Fibroblast of skin of scalp (primary cell): ENCODE data around the gene DVL1. TPM values are rescaled to one million over a fixed set of nuclear protein-coding genes. Genes with fewer than 3 reads are reported as not detected.
"Not testable (repeated sequence)": the region's sequence is repeated elsewhere in the genome, so short reads cannot be mapped to it uniquely, and the experiment has no call there.

Source experiments
- DNase-seq: peaks from one replicate; pipeline ENCODE4 v3.0.0-alpha.2; 2013
- polyA plus RNA-seq, 2 experiments: library from polyadenylated mRNA; unstranded; fragments of 120-200 nt; gene quantifications; one replicate each; pipeline ENCODE4 v1.2.1, GENCODE V29; 2013; ENCODE audit not compliant: insufficient read length in 2 of 2

DVL1 gene
- polyA plus RNA-seq (2013, experiment 1 of 2; ENCODE audit: insufficient read length) = 47.1 TPM
- polyA plus RNA-seq (2013, experiment 2 of 2; ENCODE audit: insufficient read length) = 40.4 TPM

GRCh38 chr1:1349256-1350012 is at the start of gene DVL1:
Gene DVL1, minus strand, starts transcription at chr1:1349418. Its CDS starts 353 bp downstream, at chr1:1349065.
- DNase-seq = peak; percentile 79

GRCh38 chr1:1398677-1399186 is 49.5 kb upstream of the DVL1 start:
- no peak for DNase-seq

- DNase-seq = no peak
Measured at GRCh38 chr1:1397839-1398523, 48.8 kb upstream of the DVL1 start.

- no peak for DNase-seq
Measured at GRCh38 chr1:1395166-1395565, 45.9 kb upstream of the DVL1 start.

GRCh38 chr1:1394116-1394515 is 44.9 kb upstream of the DVL1 start:
- no peak for DNase-seq

- DNase-seq = no peak
Measured at GRCh38 chr1:1393428-1393827, 44.2 kb upstream of the DVL1 start.

- DNase-seq = no peak
Measured at GRCh38 chr1:1393014-1393413, 43.8 kb upstream of the DVL1 start.

- no peak for DNase-seq
Measured at GRCh38 chr1:1391225-1391624, 42.0 kb upstream of the DVL1 start.

GRCh38 chr1:1390675-1391074 is 41.5 kb upstream of the DVL1 start:
- no peak for DNase-seq

- DNase-seq = no peak
Measured at GRCh38 chr1:1388078-1388472, 38.9 kb upstream of the DVL1 start.

GRCh38 chr1:1387098-1388077 is 38.2 kb upstream of the DVL1 start:
- DNase-seq = no peak

- no peak for DNase-seq
Measured at GRCh38 chr1:1385931-1386330, 36.7 kb upstream of the DVL1 start.

GRCh38 chr1:1385339-1385738 is 36.1 kb upstream of the DVL1 start:
- not testable (repeated sequence) for DNase-seq

- DNase-seq = no peak
Measured at GRCh38 chr1:1381294-1381693, 32.1 kb upstream of the DVL1 start.

GRCh38 chr1:1380860-1381259 is 31.6 kb upstream of the DVL1 start:
- DNase-seq = no peak

GRCh38 chr1:1377540-1378205 is 28.5 kb upstream of the DVL1 start:
- no peak for DNase-seq

GRCh38 chr1:1376551-1377226 is 27.5 kb upstream of the DVL1 start:
- no peak for DNase-seq

- DNase-seq = peak; percentile 100
Measured at GRCh38 chr1:1374929-1375662, 25.9 kb upstream of the DVL1 start, which contains the start of gene AURKAIP1. Gene AURKAIP1, minus strand, starts transcription at chr1:1375207. Its CDS starts 451 bp downstream, at chr1:1374756.

GRCh38 chr1:1374589-1374928 is 25.3 kb upstream of the DVL1 start:
- DNase-seq = no peak

- no peak for DNase-seq
Measured at GRCh38 chr1:1373815-1374588, 24.8 kb upstream of the DVL1 start.
